GM18951 (cell line): ENCODE results near the gene RFX4.
"Not testable (repeated sequence)": the region's sequence is repeated elsewhere in the genome, so short reads cannot be mapped to it uniquely, and the experiment has no call there.

Experiments
- POLR2A ChIP-seq: IDR thresholded peaks from 4 replicates; pipeline ENCODE4 v1.6.1; 2011; ENCODE audit warnings: mild to moderate bottlenecking; ENCODE audit not compliant: insufficient read length, insufficient read depth; ENCODE audit errors: extremely low read depth
- in situ Hi-C: fragments of 300-500 bp; cut with MboI; formaldehyde crosslinking; loops from one replicate; pipeline ENCODE4 v1.12.0; 2022; ENCODE audit warnings: low sequenced_read_pairs, mixed read lengths, inconsistent platforms; ENCODE audit not compliant: unreplicated experiment

Gene RFX4

GRCh38 chr12:106605254-106605653, 22.4 kb downstream of the RFX4 start:
- in situ Hi-C loops: no loop called here
- no peak for TF ChIP-seq POLR2A

GRCh38 chr12:106620588-106620987, 37.8 kb downstream of the RFX4 start:
- in situ Hi-C loops: not testable (repeated sequence)

- no peak for TF ChIP-seq POLR2A
- in situ Hi-C loops: no loop called here
Measured at GRCh38 chr12:106625976-106626375, 43.2 kb downstream of the RFX4 start.

GRCh38 chr12:106629797-106630659, 47.2 kb downstream of the RFX4 start:
- TF ChIP-seq POLR2A: no peak
- in situ Hi-C loops: no loop called here

- no peak for TF ChIP-seq POLR2A
- in situ Hi-C loops: no loop called here
Measured at GRCh38 chr12:106631150-106631549, 48.3 kb downstream of the RFX4 start.

GRCh38 chr12:106631797-106632196, 49.0 kb downstream of the RFX4 start:
- in situ Hi-C loops: no loop called here
- no peak for TF ChIP-seq POLR2A

GRCh38 chr12:106632797-106633450, 50.1 kb downstream of the RFX4 start:
- TF ChIP-seq POLR2A: no peak
- in situ Hi-C loops: no loop called here

GRCh38 chr12:106633451-106633823, 50.6 kb downstream of the RFX4 start:
- TF ChIP-seq POLR2A: no peak
- in situ Hi-C loops: no loop called here

GRCh38 chr12:106634206-106634605, 51.4 kb downstream of the RFX4 start:
- TF ChIP-seq POLR2A: no peak
- in situ Hi-C loops: no loop called here

- no peak for TF ChIP-seq POLR2A
- in situ Hi-C loops: no loop called here
Measured at GRCh38 chr12:106643000-106643399, 60.2 kb downstream of the RFX4 start.

GRCh38 chr12:106644335-106645073, 61.7 kb downstream of the RFX4 start:
- no peak for TF ChIP-seq POLR2A
- in situ Hi-C loops: no loop called here

GRCh38 chr12:106645074-106645421, 62.2 kb downstream of the RFX4 start:
- no peak for TF ChIP-seq POLR2A
- in situ Hi-C loops: no loop called here

- in situ Hi-C loops: no loop called here
- TF ChIP-seq POLR2A: no peak
Measured at GRCh38 chr12:106645465-106646330, 62.9 kb downstream of the RFX4 start.

- no peak for TF ChIP-seq POLR2A
- in situ Hi-C loops: no loop called here
Measured at GRCh38 chr12:106646472-106646871, 63.7 kb downstream of the RFX4 start.
